GM12878 (cell line): ENCODE results near the gene OR6Y1. TPM values are rescaled to one million over a fixed set of nuclear protein-coding genes. Genes with fewer than 3 reads are reported as not detected.

Source experiments
- ATAC-seq: fragments of 200-7000 bp; cut with Tn5 transposase; 3 replicates; pipeline ENCODE4 v1.9.1; 2020; ENCODE audit warnings: mild to moderate bottlenecking, moderate library complexity
- BruUV-seq: library from RNA; stranded (reverse); fragments of 400-500 nt; replicated peaks from 2 replicates; lab custom pipeline; 2021; lab: Mats Ljungman, UMichigan
- CTCF ChIA-PET: fragments of 300-600 bp; sonication (Branson Sonifier 250); formaldehyde crosslinking; extraction: SDS; loops from one replicate; lab custom pipeline; 2021; ENCODE audit warnings: inconsistent platforms; lab: Yijun Ruan, JAX
- POLR2A ChIA-PET: fragments of 350-600 bp; formaldehyde crosslinking; extraction: SDS; loops from one replicate; lab custom pipeline; 2021; ENCODE audit warnings: inconsistent platforms; lab: Charles Lee
- RAD21 ChIA-PET: fragments of 300-600 bp; sonication (Branson Sonifier 250); formaldehyde crosslinking; loops from one replicate; lab custom pipeline; 2023; ENCODE audit warnings: antibody characterized with exemption; ENCODE audit not compliant: unreplicated experiment; lab: Charles Lee
- SMC1A ChIA-PET: fragments of 300-600 bp; sonication (Branson Sonifier 250); formaldehyde crosslinking; loops from one replicate; lab custom pipeline; 2023; ENCODE audit not compliant: unreplicated experiment, uncharacterized antibody; lab: Charles Lee
- DNase-seq: peaks from one replicate; pipeline ENCODE4 v3.0.0-alpha.2; 2011; ENCODE audit warnings: low read depth, low spot score
- FAIRE-seq: peaks from 3 replicates; lab custom pipeline; 2011; peaks lifted over from hg19 to GRCh38; lab: Jason Lieb, UNC
- H2AFZ ChIP-seq: 2 replicates; pipeline ENCODE4 v1.6.0; 2011; ENCODE audit warnings: low read depth, low read length, control low read depth; ENCODE audit not compliant: control insufficient read depth
- H3K27ac ChIP-seq: 2 replicates; pipeline ENCODE4 v1.5.1; 2011; ENCODE audit warnings: control low read depth; ENCODE audit not compliant: control insufficient read depth, insufficient read depth
- H3K27me3 ChIP-seq, 2 experiments: replicated peaks in 1 of 2; 2 replicates each; pipeline versions ENCODE4 v1.6.0 to v1.6.1; 2011; ENCODE audit warnings: low read length in 1 of 2; ENCODE audit not compliant: control insufficient read depth in 2 of 2, insufficient read depth in 2 of 2
- H3K36me3 ChIP-seq, 2 experiments: 2 replicates each; pipeline ENCODE4 v1.5.1; 2011; ENCODE audit warnings: low read length in 1 of 2; ENCODE audit not compliant: control insufficient read depth in 2 of 2, insufficient read depth in 2 of 2
- H3K4me1 ChIP-seq: 2 replicates; pipeline ENCODE4 v1.6.1; 2011; ENCODE audit warnings: mild to moderate bottlenecking, low read length, moderate library complexity, mixed read lengths; ENCODE audit not compliant: control insufficient read depth, insufficient read depth
- H3K4me2 ChIP-seq: 2 replicates; pipeline ENCODE4 v1.6.0; 2011; ENCODE audit warnings: control low read depth; ENCODE audit not compliant: control insufficient read depth, insufficient read depth
- H3K4me3 ChIP-seq: fragments of 200-600 bp; sonication (generic); 2 replicates; pipeline ENCODE4 v1.5.1; 2016
- H3K79me2 ChIP-seq: 2 replicates; pipeline ENCODE4 v1.6.0; 2011; ENCODE audit warnings: low read length; ENCODE audit not compliant: control insufficient read depth, insufficient read depth
- H3K9ac ChIP-seq: 2 replicates; pipeline ENCODE4 v1.8.0; 2011; ENCODE audit warnings: low read length, control low read depth, mixed read lengths; ENCODE audit not compliant: control insufficient read depth, insufficient read depth
- H3K9me3 ChIP-seq: replicated peaks from 3 replicates; pipeline ENCODE4 v1.5.1; 2011; ENCODE audit warnings: mild to moderate bottlenecking, low read length; ENCODE audit not compliant: control insufficient read depth, insufficient read depth
- H4K20me1 ChIP-seq: 2 replicates; pipeline ENCODE4 v1.6.0; 2011; ENCODE audit not compliant: control insufficient read depth, insufficient read depth
- CBFB ChIP-seq: IDR thresholded peaks from 2 replicates; pipeline ENCODE4 v1.6.1; 2016; ENCODE audit warnings: antibody characterized with exemption, low read depth
- CHD1 ChIP-seq: IDR thresholded peaks from 2 replicates; pipeline ENCODE4 v1.6.1; 2012; ENCODE audit warnings: low read depth, low read length, improper control_type of control experiment
- GATAD2B ChIP-seq: fragments of 450-650 bp; conservative IDR thresholded peaks from 2 replicates; pipeline ENCODE4 v1.6.1; 2017; ENCODE audit warnings: low read depth, mild to moderate bottlenecking, moderate library complexity
- IKZF2 ChIP-seq, 2 experiments: fragments of 450-650 bp; IDR thresholded peaks; 2 replicates each; pipeline ENCODE4 v1.6.1; 2017; ENCODE audit warnings: mild to moderate bottlenecking in 2 of 2, moderate library complexity in 2 of 2
- IRF4 ChIP-seq: IDR thresholded peaks from 2 replicates; pipeline ENCODE4 v1.6.1; 2011; ENCODE audit warnings: low read depth, low read length
- JUND ChIP-seq: IDR thresholded peaks from 2 replicates; pipeline ENCODE4 v1.6.1; 2012; ENCODE audit warnings: low read depth, mild to moderate bottlenecking, low read length, improper control_type of control experiment, moderate library complexity
- PAX8 ChIP-seq: fragments of 450-650 bp; IDR thresholded peaks from 2 replicates; pipeline ENCODE4 v1.6.1; 2017; ENCODE audit warnings: mild to moderate bottlenecking, moderate library complexity
- RFX5 ChIP-seq: IDR thresholded peaks from 2 replicates; pipeline ENCODE4 v1.6.1; 2011; ENCODE audit warnings: low read depth, low read length, improper control_type of control experiment
- SP1 ChIP-seq: IDR thresholded peaks from one replicate; pipeline ENCODE4 v1.6.1; 2011; ENCODE audit warnings: low read depth, low read length
- SRF ChIP-seq, 2 experiments: IDR thresholded peaks; 2 replicates each; pipeline ENCODE4 v1.6.1; 2011; ENCODE audit warnings: low read depth in 2 of 2, low read length in 2 of 2, mild to moderate bottlenecking in 1 of 2, moderate library complexity in 1 of 2
- YBX1 ChIP-seq: fragments of 450-650 bp; IDR thresholded peaks from 2 replicates; pipeline ENCODE4 v1.6.1; 2016; ENCODE audit warnings: antibody characterized with exemption
- WGBS: methylation state at CpG from one replicate; pipeline ENCODE4 v1.1.6; 2016; ENCODE audit warnings: low lambda C conversion rate; ENCODE audit not compliant: insufficient replicate concordance, insufficient coverage; ENCODE audit errors: missing lambda C conversion rate; 5-methylcytosine and 5-hydroxymethylcytosine counted together
- in situ Hi-C: fragments of 300-500 bp; cut with MboI; formaldehyde crosslinking; loops from 9 replicates; pipeline ENCODE4 v1.14.3; 2018; ENCODE audit warnings: mixed read lengths
- intact Hi-C: fragments of 100-400 bp; cut with micrococcal nuclease; formaldehyde crosslinking; loops from one replicate; pipeline ENCODE4 v1.14.2; 2022; ENCODE audit not compliant: unreplicated experiment
- polyA plus RNA-seq, 11 experiments: library from polyadenylated mRNA; depleted of rRNA in 4 of 11; unstranded in 6 of 11; stranded (reverse) in 5 of 11; fragments of >200 nt; fragmentation: Nextera tagmentation in 4 of 11; fragmentation: Illumina TruSeq in 1 of 11; extraction: Ambion mirVana in 4 of 11; extraction: Trizol in 1 of 11; gene quantifications; 1 replicate in 1 of 11; 2 replicates in 10 of 11; pipeline versions ENCODE4 v1.2.1 to v1.2.3, GENCODE V29; 2011 to 2016; ENCODE audit warnings: inconsistent platforms in 2 of 11, missing spikeins in 2 of 11, low read depth in 1 of 11
- total RNA-seq, 4 experiments: library from RNA; depleted of rRNA in 3 of 4; stranded (reverse); fragments of >200 nt in 3 of 4; fragmentation: Illumina TruSeq in 1 of 4; extraction: Trizol in 1 of 4; gene quantifications; 2 replicates each; pipeline versions ENCODE4 v1.2.1 to v1.2.3, GENCODE V29; 2013 to 2021

Gene OR6Y1
- total and polyA plus RNA-seq, 10 of the 15 experiments (the other 5 are each of a cell fraction or from before 2014, with no cell fraction given), result not detected

GRCh38 chr1:158579733-158580132 lies 25.5 kb upstream of the OR6Y1 start, which contains the start of gene OR10X1:
Gene OR10X1 (minus strand): TSS chr1:158579899. CDS start chr1:158579899, 0 bp downstream.
- ChIA-PET CTCF (no interaction called here), RAD21 (no interaction called here), POLR2A (no interaction called here), SMC1A (interaction anchor here (1.5 kb wide), 1 partner anchor 8 kb away, joined by 4 read pairs; no protein-coding TSS in a partner anchor)
- 0% methylated on average over 1 of the region's 1 CpG for WGBS
- DNase-seq (no peak), FAIRE-seq (no peak)
- in situ Hi-C loops, result no loop called here
- H3K4me2 ChIP-seq, result no peak within 1 kb of the TSS
- H4K20me1 ChIP-seq, result no peaks in the 10 kb centered on the region
- H3K4me1 ChIP-seq, result no peaks in the 10 kb centered on the region
- intact Hi-C loops, result no loop called here
- H3K9me3 ChIP-seq, result no peaks in the 10 kb centered on the region
- TF ChIP-seq IRF4, result no peak
- no peak for TF ChIP-seq CBFB
- TF ChIP-seq YBX1, result no peak
- no peak for TF ChIP-seq RFX5
- TF ChIP-seq IKZF2 (IDR thresholded peaks at IDR 0.05), result no peak
- TF ChIP-seq CHD1, result no peak
- no peak for TF ChIP-seq SRF (IDR thresholded peaks at IDR 0.05; ENCODE audit: low read depth in 2 of 2, low read length in 2 of 2)
- TF ChIP-seq GATAD2B, result no peak
- no peak for TF ChIP-seq JUND
- TF ChIP-seq PAX8, result no peak
- TF ChIP-seq SP1, result no peak
- TF ChIP-seq, all 136 proteins: peak for 0
- H3K9ac ChIP-seq, result no peak within 1 kb of the TSS
- H3K27ac ChIP-seq, result no peak within 1 kb of the TSS
- H3K79me2 ChIP-seq, result no peaks in the 10 kb centered on the region
- no peak within 1 kb of the TSS for H2AFZ ChIP-seq
- no TSS peak for BruUV-seq
- ATAC-seq, result no peak
- H3K27me3 ChIP-seq, result no peaks in the 10 kb centered on the region
- no peaks in the 10 kb centered on the region for H3K36me3 ChIP-seq
- H3K4me3 ChIP-seq, result no peak within 1 kb of the TSS
